Upper lobe of right lung (tissue), 1 donor: ENCODE data around the gene MAP4K3. TPM values are rescaled to one million over a fixed set of nuclear protein-coding genes. Genes with fewer than 3 reads are reported as not detected.

Source experiments
- ATAC-seq: fragments of 200-7000 bp; cut with Tn5 transposase; one replicate; pipeline ENCODE4 v1.9.1; 2020; ENCODE audit warnings: mild to moderate bottlenecking, moderate library complexity
- DNase-seq: peaks from one replicate; pipeline ENCODE4 v3.0.0-alpha.2; 2020
- H3K27ac ChIP-seq: fragments of 200-600 bp; one replicate; pipeline ENCODE4 v1.8.0; 2022
- H3K27me3 ChIP-seq: fragments of 200-600 bp; one replicate; pipeline ENCODE4 v1.8.0; 2022; ENCODE audit warnings: mild to moderate bottlenecking
- H3K36me3 ChIP-seq: fragments of 200-600 bp; one replicate; pipeline ENCODE4 v1.8.0; 2022
- H3K4me1 ChIP-seq: fragments of 200-600 bp; one replicate; pipeline ENCODE4 v1.8.0; 2022
- H3K4me3 ChIP-seq: fragments of 200-600 bp; one replicate; pipeline ENCODE4 v1.8.0; 2022; ENCODE audit warnings: mild to moderate bottlenecking
- H3K9me3 ChIP-seq: fragments of 200-600 bp; one replicate; pipeline ENCODE4 v1.8.0; 2022
- intact Hi-C: fragments of 100-400 bp; cut with DNase I; formaldehyde crosslinking; loops from one replicate; pipeline ENCODE4 v1.11.0; 2022
- total RNA-seq: library from RNA; stranded (reverse); fragmentation: NEBNext Ultra II Directional; extraction: Animal tissue kit (Norgen Biotek cat#: 25700); gene quantifications from one replicate; pipeline ENCODE4 v1.2.1, GENCODE V29; 2021
- TF ChIP-seq, protein P1 (sequence below): fragments of 200-600 bp; IDR thresholded peaks from one replicate; pipeline ENCODE4 v1.8.0; 2022; ENCODE audit warnings: antibody characterized with exemption
- donor health status: DM: no; HTN: yes; CAD: no; lungs with severe emphysema.

Gene MAP4K3
- total RNA-seq, 1 donor from 2014 or later = 55.5 TPM

- TF ChIP-seq, protein P1, sequence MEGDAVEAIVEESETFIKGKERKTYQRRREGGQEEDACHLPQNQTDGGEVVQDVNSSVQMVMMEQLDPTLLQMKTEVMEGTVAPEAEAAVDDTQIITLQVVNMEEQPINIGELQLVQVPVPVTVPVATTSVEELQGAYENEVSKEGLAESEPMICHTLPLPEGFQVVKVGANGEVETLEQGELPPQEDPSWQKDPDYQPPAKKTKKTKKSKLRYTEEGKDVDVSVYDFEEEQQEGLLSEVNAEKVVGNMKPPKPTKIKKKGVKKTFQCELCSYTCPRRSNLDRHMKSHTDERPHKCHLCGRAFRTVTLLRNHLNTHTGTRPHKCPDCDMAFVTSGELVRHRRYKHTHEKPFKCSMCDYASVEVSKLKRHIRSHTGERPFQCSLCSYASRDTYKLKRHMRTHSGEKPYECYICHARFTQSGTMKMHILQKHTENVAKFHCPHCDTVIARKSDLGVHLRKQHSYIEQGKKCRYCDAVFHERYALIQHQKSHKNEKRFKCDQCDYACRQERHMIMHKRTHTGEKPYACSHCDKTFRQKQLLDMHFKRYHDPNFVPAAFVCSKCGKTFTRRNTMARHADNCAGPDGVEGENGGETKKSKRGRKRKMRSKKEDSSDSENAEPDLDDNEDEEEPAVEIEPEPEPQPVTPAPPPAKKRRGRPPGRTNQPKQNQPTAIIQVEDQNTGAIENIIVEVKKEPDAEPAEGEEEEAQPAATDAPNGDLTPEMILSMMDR = no peak
- DNase-seq (no peak), ATAC-seq (no peak)
- Histone ChIP-seq H3K9me3 (no peaks in the 10 kb centered on the region), H3K27ac (no peak overlapping the region), H3K4me3 (no peak overlapping the region), H3K36me3 (peaks cover 61% of the 10 kb centered on the region), H3K27me3 (no peaks in the 10 kb centered on the region), H3K4me1 (no peaks in the 10 kb centered on the region)
- intact Hi-C loops = no loop called here
These were observed 170.8 kb downstream of the MAP4K3 start for GRCh38 chr2:39266139-39266805.

- no peak overlapping the region for H3K4me3 ChIP-seq
- H3K36me3 ChIP-seq = peaks cover 61% of the 10 kb centered on the region
- H3K27me3 ChIP-seq = no peaks in the 10 kb centered on the region
- H3K9me3 ChIP-seq = no peaks in the 10 kb centered on the region
- ATAC-seq (no peak), DNase-seq (no peak)
- no peak overlapping the region for H3K27ac ChIP-seq
- intact Hi-C loops = no loop called here
- TF ChIP-seq, protein P1 = no peak
- H3K4me1 ChIP-seq = no peaks in the 10 kb centered on the region
These were observed 171.8 kb downstream of the MAP4K3 start for GRCh38 chr2:39265315-39265714.

DNA sequence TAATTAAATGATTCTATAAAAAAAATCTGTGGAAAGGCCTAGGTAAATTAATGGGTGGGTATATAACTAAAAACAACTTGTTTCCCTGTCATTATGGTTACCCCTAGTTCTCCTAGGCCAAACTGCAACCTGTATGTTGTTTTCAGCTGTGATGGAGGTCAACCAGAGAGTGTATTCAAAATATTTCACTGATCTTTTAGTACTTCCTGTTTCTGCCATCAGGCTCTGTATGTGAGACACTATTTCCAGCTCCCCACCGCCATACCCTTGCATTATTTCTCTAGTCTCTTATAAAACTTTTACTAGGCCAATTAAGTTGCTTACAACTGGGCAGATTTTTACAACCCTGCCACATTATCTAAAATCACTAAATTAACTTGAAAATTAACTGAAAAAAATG is 172.4 kb downstream of the MAP4K3 start:
- ATAC-seq = no peak
- H3K4me3 ChIP-seq = no peak overlapping the region
- H3K27ac ChIP-seq = no peak overlapping the region
- peaks cover 65% of the 10 kb centered on the region for H3K36me3 ChIP-seq
- DNase-seq = no peak
- no peaks in the 10 kb centered on the region for H3K9me3 ChIP-seq
- TF ChIP-seq, protein P1 = no peak
- intact Hi-C loops = no loop called here
- H3K4me1 ChIP-seq = no peaks in the 10 kb centered on the region
- H3K27me3 ChIP-seq = no peaks in the 10 kb centered on the region

DNA sequence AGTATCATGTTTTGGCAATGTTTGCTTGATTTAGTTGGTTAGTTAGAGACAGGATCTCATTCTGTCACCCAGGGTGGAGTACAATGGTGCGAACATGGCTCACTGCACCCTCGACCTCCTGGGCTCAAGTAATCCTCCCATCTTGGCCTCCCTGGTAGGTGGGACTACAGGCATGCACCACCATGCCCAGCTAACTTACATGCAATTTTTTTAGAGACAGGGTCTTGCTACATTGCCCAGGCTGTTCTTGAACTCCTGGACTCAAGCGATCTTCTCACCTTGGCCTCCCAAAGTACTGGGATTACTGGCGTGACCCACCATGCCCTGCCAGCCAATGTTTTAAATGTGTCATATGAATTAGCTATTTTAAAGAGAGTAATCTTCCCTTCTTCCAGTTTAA is 177.0 kb downstream of the MAP4K3 start:
- no peak for ATAC-seq
- Histone ChIP-seq H3K4me3 (no peak overlapping the region), H3K9me3 (no peaks in the 10 kb centered on the region), H3K27me3 (no peaks in the 10 kb centered on the region), H3K36me3 (peaks cover 90% of the 10 kb centered on the region), H3K27ac (no peak overlapping the region), H3K4me1 (no peaks in the 10 kb centered on the region)
- intact Hi-C loops = no loop called here
- TF ChIP-seq, protein P1 = no peak
- DNase-seq = no peak

- Histone ChIP-seq H3K27me3 (no peaks in the 10 kb centered on the region), H3K4me3 (no peak overlapping the region), H3K27ac (no peak overlapping the region), H3K4me1 (no peaks in the 10 kb centered on the region), H3K36me3 (peaks cover 96% of the 10 kb centered on the region), H3K9me3 (no peaks in the 10 kb centered on the region)
- TF ChIP-seq, protein P1 = no peak
- ATAC-seq (no peak), DNase-seq (no peak)
- intact Hi-C loops = no loop called here
These were observed 181.0 kb downstream of the MAP4K3 start for GRCh38 chr2:39256040-39256439.
